ENCODE results near the gene SRD5A3.

The SRD5A3 gene

DNA sequence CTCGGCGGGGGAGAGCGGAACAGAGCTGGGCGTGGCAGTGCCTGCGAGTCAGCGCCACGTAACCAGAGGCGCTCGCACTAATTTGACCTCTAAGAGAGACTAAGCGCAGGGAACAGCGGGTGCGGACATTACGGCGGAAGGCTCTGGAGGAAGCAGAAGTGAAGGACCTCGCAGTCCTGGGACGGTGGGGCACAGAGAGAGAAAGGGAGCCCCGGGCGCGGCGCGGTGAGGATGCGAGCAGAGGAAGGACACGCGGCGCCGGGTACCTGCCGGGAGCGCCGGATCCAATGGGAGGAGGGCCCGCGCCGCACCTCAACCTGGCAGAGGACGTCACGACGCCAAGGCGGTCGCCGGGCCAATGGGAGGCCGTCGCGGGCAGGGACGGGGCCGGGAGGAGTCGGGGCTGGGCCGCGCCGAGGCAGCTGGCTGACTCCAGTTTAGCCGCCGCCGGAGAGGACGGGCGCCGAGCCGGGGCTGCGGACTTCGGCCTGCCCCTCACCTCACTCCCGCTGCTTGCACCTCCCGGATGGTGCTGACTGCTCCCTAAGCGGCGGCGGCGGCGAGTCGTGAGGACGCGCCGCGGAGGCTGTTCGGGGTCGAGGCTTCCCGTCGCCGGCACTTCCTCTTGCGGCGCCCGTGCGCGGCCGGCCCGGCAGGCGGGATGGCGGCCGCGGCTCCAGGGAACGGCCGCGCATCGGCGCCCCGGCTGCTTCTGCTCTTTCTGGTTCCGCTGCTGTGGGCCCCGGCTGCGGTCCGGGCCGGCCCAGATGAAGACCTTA, 49.7 kb downstream of the SRD5A3 start, which contains the start of gene TMEM165:
Gene TMEM165 (plus strand): TSS at position 429 of the 779 bp plus-strand sequence. CDS start 233 bp downstream, at position 662.
- Mint-ChIP-seq H3K27me3 (no peaks in the 10 kb centered on the region), H3K4me1 (ENCODE audit: low read depth) (peaks cover 38% of the 10 kb centered on the region), H3K36me3 (ENCODE audit: low read depth) (peaks cover 46% of the 10 kb centered on the region), H3K4me3 (peak within 1 kb of the TSS; percentile 92), H3K27ac (peak within 1 kb of the TSS; percentile 96), H3K9me3 (no peaks in the 10 kb centered on the region)
- intact Hi-C loops (cut with micrococcal nuclease) = loop anchor here (1.0 to 5.0 kb wide), 2 partner anchors 49 to 152 kb away; partner anchors contain the start of genes CLOCK and SRD5A3

DNA sequence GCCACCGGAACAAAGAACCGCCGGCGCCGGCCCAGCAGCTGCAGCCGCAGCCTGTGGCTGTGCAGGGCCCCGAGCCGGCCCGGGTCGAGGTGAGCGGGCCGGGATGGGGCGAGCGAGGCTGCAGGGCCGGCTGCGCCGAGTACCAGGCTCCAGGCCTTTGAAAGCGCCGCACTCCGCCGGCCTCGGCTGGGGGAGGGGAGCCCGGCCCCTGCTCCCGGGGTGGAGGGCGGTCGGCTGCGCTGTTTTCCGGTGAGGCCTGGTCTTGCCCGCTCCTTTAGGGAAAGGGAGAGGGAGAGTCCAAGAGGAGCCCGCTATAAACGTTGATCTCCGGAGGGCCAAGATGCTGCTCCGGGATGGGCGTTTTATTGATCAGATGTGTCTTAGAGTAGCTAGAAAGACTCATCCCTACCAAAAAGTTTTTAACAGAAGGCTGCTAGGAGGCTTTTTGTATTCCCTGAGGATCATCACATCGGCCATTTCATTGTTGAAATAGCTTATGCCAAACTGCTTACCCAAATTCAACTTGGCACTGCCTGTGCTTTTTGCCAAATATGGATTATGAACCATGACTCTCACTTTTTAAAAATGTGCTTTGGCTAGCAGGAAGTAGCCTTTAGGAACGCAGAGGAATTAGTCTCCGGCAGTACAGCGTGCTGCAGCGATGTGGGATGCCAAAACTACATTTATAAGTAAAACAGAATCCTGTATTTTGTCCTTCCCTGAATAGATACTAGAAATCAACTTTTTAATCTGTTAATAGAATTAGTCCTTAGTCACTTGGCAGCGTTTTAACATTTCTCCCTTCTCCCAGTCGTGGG, 50.5 kb downstream of the SRD5A3 start:
- intact Hi-C loops (cut with micrococcal nuclease) = loop anchor here (5.0 kb wide), 1 partner anchor 151 kb away; the partner anchor contains the start of gene CLOCK
- H3K4me3 Mint-ChIP-seq = peak overlapping the region; percentile 92
- peaks cover 49% of the 10 kb centered on the region for H3K36me3 Mint-ChIP-seq (ENCODE audit: low read depth)
- no peaks in the 10 kb centered on the region for H3K27me3 Mint-ChIP-seq
- peaks cover 44% of the 10 kb centered on the region for H3K4me1 Mint-ChIP-seq (ENCODE audit: low read depth)
- H3K27ac Mint-ChIP-seq = peak overlapping the region; percentile 96
- H3K9me3 Mint-ChIP-seq = no peaks in the 10 kb centered on the region

DNA sequence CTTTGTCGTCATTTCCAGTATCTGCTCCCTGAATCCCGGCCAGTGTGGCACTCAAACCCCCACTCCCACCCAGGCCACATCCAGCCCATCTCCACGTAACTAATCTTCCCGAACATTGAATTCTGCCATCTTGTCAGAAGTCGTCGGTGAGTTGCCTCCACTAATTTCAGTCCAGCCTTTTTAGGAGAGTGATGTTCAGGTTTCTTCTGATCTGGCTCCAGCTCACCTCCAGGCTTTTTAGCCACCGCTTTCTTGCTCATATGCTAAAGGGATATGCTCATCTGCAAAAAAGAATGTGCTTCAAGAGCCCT, 51.0 kb downstream of the SRD5A3 start:
- peak overlapping the region; percentile 96 for H3K27ac Mint-ChIP-seq
- intact Hi-C loops (cut with micrococcal nuclease) = loop anchor here (5.0 kb wide), 1 partner anchor 150 kb away; the partner anchor contains the start of gene CLOCK
- no peaks in the 10 kb centered on the region for H3K27me3 Mint-ChIP-seq
- no peaks in the 10 kb centered on the region for H3K9me3 Mint-ChIP-seq
- H3K4me3 Mint-ChIP-seq = peak overlapping the region; percentile 92
- peaks cover 44% of the 10 kb centered on the region for H3K4me1 Mint-ChIP-seq (ENCODE audit: low read depth)
- peaks cover 49% of the 10 kb centered on the region for H3K36me3 Mint-ChIP-seq (ENCODE audit: low read depth)

DNA sequence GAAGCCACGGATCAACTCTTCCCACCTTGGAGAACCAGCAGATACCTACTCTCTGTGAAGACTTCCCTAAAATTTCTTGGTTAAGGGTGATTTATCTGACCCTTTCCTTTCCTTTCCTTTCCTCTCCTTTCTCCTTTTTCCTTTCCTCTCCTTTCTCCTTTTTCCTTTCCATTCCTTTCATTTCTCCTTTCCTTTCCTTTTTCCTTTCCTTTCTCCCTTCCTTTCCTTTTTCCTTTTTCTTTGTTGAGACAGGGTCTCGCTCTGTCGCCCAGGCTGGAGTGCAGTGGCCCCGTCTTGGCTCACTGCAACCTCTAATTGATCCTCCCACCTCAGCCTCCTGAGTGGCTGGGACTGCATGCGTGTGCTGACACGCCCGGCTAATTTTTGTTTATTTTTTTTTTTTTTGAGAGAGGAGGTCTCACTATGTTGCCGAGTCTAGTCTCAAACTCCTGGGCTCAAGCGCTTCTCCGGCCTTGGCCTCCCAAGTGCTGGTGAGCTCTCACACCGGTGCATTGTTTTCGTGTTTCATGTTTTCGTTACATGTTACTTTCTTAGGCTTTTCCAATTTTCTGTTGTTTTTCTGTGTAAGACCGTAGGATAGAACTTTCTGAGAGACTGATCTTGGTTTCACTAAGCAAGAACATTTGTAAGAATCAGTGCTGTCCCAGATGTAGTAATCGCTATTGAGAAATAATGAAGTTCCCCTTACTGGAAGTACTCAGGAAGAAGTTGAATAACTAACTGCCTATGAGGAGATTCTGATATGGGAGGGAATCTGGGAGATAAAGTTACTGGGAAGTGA, 51.7 kb downstream of the SRD5A3 start:
- intact Hi-C loops (cut with micrococcal nuclease) = loop anchor here (5.0 kb wide), 1 partner anchor 150 kb away; the partner anchor contains the start of gene CLOCK
- H3K27ac Mint-ChIP-seq = peak overlapping the region; percentile 96
- H3K4me1 Mint-ChIP-seq (ENCODE audit: low read depth) = peaks cover 44% of the 10 kb centered on the region
- H3K36me3 Mint-ChIP-seq (ENCODE audit: low read depth) = peaks cover 50% of the 10 kb centered on the region
- H3K9me3 Mint-ChIP-seq = no peaks in the 10 kb centered on the region
- peak overlapping the region; percentile 92 for H3K4me3 Mint-ChIP-seq
- H3K27me3 Mint-ChIP-seq = no peaks in the 10 kb centered on the region

DNA sequence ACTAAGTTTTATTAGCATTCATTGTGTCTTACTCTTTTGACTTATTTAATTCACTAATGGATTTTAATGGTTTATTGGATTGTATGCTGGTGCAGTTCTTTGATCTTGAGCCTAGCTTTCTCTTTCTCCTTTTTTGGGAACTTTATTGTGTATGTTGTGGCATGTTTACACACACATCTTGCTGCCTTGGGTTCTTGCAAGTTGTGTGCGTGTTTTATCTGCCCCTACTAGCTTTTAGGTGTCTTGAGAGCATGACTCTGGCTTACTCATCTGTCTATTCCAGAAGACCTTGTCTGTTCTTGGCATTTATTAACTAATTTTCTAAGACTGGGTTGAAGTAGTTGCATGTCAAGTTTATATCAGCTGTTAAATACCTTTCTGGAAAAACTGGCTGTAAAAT, 52.4 kb downstream of the SRD5A3 start:
- Mint-ChIP-seq H3K36me3 (ENCODE audit: low read depth) (peaks cover 57% of the 10 kb centered on the region), H3K4me1 (ENCODE audit: low read depth) (peaks cover 45% of the 10 kb centered on the region), H3K27ac (peak overlapping the region; percentile 96), H3K27me3 (no peaks in the 10 kb centered on the region), H3K9me3 (no peaks in the 10 kb centered on the region), H3K4me3 (peak overlapping the region; percentile 92)
- intact Hi-C loops (cut with micrococcal nuclease) = loop anchor here (5.0 kb wide), 1 partner anchor 149 kb away; the partner anchor contains the start of gene CLOCK

DNA sequence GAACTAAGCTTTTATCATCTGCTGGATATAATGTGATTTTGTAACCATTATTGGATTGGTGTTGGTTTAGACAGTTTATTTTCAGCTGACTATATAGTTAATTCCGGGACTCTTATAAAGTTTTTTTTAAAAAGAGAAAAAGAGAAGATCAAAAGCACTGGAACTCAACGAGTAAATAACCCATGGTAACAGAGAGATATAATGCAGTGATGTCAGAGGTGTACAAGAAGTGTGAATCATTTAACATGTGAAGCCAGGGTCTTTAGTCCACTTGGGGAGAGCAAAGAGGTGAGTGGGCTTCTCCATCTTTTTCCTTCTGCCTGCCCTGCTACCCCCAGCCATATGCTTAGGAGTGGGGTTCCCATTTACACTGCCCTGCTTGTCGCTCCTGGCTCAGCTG, 52.9 kb downstream of the SRD5A3 start:
- Mint-ChIP-seq H3K27ac (peak overlapping the region; percentile 41), H3K4me3 (peak overlapping the region; percentile 92), H3K9me3 (no peaks in the 10 kb centered on the region), H3K27me3 (no peaks in the 10 kb centered on the region), H3K4me1 (ENCODE audit: low read depth) (peaks cover 50% of the 10 kb centered on the region), H3K36me3 (ENCODE audit: low read depth) (peaks cover 62% of the 10 kb centered on the region)
- intact Hi-C loops (cut with micrococcal nuclease) = loop anchor here (5.0 kb wide), 1 partner anchor 148 kb away; the partner anchor contains the start of gene CLOCK

DNA sequence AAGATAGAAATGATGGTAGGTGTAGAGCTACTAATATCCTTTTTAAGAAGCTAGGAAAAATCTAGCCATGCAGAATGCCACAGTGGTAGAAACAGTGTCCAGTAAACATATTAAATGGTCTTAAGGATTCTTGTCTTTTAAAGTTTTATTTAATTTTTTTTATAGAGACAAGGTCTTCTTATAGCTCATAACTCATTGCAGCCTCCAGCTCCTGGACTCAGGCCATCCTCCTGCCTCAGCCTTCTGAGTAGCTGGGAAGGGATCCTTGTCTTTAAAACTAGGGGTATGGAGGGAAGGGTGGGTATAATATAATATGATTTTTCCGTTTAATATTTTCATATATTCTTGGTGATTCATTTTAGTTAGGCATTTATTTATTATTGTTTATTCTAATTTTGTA, 53.5 kb downstream of the SRD5A3 start:
- H3K9me3 Mint-ChIP-seq = no peaks in the 10 kb centered on the region
- H3K4me3 Mint-ChIP-seq = peak overlapping the region; percentile 92
- no peaks in the 10 kb centered on the region for H3K27me3 Mint-ChIP-seq
- peaks cover 69% of the 10 kb centered on the region for H3K36me3 Mint-ChIP-seq (ENCODE audit: low read depth)
- intact Hi-C loops (cut with micrococcal nuclease) = loop anchor here (5.0 kb wide), 1 partner anchor 148 kb away; the partner anchor contains the start of gene CLOCK
- peaks cover 52% of the 10 kb centered on the region for H3K4me1 Mint-ChIP-seq (ENCODE audit: low read depth)
- peak overlapping the region; percentile 41 for H3K27ac Mint-ChIP-seq

DNA sequence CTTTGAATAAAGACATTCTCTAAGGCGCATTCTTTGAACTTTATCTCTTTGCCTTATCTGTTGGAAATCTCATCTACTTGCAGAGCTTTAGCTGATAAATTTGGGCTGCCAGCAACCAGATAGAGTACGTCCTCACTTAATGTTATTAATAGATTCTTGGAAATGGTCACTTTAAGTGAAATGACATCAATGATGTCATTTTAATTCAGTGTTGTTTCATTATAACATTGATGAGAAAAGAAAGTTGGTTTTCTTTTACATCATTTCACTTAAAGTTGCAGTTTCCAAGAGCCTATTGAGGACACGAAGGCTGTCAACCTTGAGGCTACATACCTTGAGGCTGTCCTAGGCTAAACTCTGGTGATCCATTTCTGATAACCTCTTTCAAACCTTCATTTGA, 59.0 kb downstream of the SRD5A3 start:
- H3K4me1 Mint-ChIP-seq (ENCODE audit: low read depth) = peaks cover 53% of the 10 kb centered on the region
- H3K27ac Mint-ChIP-seq = no peak overlapping the region
- peaks cover 61% of the 10 kb centered on the region for H3K36me3 Mint-ChIP-seq (ENCODE audit: low read depth)
- H3K27me3 Mint-ChIP-seq = no peaks in the 10 kb centered on the region
- H3K9me3 Mint-ChIP-seq = no peaks in the 10 kb centered on the region
- intact Hi-C loops (cut with micrococcal nuclease) = loop anchor here (5.0 kb wide), 1 partner anchor 462 kb away; no protein-coding TSS in a partner anchor
- no peak overlapping the region for H3K4me3 Mint-ChIP-seq

DNA sequence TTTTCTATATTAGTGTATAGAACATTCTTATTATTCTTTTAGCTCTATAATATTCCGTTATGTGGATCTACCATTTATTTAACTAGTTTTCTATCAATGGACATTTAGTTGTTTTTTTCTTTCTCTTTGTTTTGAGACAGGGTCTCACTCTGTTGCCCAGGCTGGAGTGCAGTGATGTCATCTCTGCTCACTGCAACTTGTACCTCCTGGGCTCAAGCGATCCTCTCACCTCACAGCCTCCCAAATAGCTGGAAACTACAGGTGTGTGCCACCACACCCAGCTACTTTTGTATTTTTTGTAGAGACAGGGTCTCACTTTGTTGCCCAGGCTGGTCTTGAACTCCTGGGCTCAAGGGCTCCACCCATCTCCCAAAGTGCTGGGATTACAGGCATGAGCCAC, 60.5 kb downstream of the SRD5A3 start:
- Mint-ChIP-seq H3K4me1 (ENCODE audit: low read depth) (peaks cover 46% of the 10 kb centered on the region), H3K27me3 (no peaks in the 10 kb centered on the region), H3K9me3 (no peaks in the 10 kb centered on the region), H3K36me3 (ENCODE audit: low read depth) (peaks cover 60% of the 10 kb centered on the region), H3K27ac (peak overlapping the region; percentile 38), H3K4me3 (no peak overlapping the region)
- intact Hi-C loops (cut with micrococcal nuclease) = loop anchor here (5.0 kb wide), 1 partner anchor 461 kb away; no protein-coding TSS in a partner anchor

DNA sequence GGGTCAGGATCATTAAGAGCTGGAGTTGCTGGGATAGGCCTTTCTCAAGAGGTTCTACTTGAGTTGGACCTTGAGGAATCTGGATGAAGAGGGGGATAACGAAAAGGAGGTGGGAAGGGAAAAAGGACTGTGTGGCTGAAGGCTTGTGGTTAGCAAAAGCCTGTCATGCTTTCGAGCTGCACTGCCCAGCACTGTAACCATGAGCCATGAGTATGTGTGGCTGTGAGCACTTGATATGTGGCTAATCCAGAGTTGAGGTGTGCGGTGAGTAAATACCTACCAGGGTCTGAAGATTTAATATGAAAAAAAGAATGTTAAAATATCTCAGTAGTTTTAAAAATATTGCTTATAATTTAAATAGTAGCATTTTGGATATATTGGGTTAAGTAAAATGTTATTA, 61.1 kb downstream of the SRD5A3 start:
- peaks cover 65% of the 10 kb centered on the region for H3K36me3 Mint-ChIP-seq (ENCODE audit: low read depth)
- H3K27ac Mint-ChIP-seq = peak overlapping the region; percentile 38
- intact Hi-C loops (cut with micrococcal nuclease) = loop anchor here (5.0 kb wide), 1 partner anchor 460 kb away; no protein-coding TSS in a partner anchor
- peaks cover 46% of the 10 kb centered on the region for H3K4me1 Mint-ChIP-seq (ENCODE audit: low read depth)
- no peaks in the 10 kb centered on the region for H3K27me3 Mint-ChIP-seq
- no peaks in the 10 kb centered on the region for H3K9me3 Mint-ChIP-seq
- no peak overlapping the region for H3K4me3 Mint-ChIP-seq

DNA sequence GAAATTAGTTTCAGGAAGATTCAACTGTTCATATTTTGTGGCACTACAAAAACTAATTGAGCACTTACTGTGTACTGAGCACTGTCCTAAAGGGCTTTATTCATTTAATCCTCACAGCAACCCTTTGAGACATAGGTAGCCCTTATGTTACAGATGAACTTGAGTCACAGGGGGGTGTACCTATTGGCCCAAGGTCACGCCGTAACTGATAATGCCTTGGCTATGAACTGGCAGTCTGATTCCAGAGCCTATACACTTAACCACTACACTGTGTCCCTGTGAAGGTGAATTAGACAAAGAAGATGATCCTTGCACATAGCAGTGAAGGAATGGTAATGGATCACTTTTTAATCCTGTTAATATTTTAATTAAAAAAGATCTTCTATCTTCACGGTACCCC, 61.7 kb downstream of the SRD5A3 start:
- H3K36me3 Mint-ChIP-seq (ENCODE audit: low read depth) = peaks cover 65% of the 10 kb centered on the region
- intact Hi-C loops (cut with micrococcal nuclease) = loop anchor here (5.0 kb wide), 1 partner anchor 460 kb away; no protein-coding TSS in a partner anchor
- no peaks in the 10 kb centered on the region for H3K27me3 Mint-ChIP-seq
- H3K27ac Mint-ChIP-seq = no peak overlapping the region
- H3K4me1 Mint-ChIP-seq (ENCODE audit: low read depth) = peaks cover 46% of the 10 kb centered on the region
- no peak overlapping the region for H3K4me3 Mint-ChIP-seq
- no peaks in the 10 kb centered on the region for H3K9me3 Mint-ChIP-seq

DNA sequence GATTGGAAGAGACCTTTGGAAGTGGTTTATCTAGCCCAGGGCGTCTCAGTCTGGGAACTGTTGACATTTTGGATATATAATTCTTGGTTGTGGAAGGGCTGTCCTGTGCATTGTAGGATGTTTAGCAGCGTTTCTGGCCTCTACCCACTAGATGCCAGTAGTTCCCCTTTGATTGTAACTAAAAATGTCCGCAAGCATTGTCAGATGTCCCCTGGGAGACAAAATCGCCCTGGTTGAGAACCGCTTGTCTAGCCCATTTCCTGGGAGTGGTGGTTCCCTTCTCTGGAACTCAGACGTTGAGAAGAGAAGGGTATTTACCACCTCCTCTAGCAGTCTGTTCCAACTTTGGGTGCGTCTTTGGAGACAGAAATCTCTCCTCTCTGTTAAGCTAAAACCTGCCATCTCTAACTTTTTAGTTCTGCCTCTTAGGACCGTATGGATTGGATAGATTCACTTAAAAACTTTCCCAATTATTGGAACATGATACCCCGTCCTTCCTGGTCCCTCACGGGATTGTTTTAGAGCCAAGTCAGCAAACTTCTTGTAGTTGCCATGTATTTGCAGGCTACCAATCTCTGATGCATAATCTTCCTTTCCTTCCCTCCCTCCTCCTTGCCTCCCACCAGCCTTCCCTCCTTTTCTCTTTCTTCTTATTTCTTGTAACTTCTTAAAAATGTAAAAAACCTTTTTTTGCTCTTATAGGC, 63.6 kb downstream of the SRD5A3 start:
- intact Hi-C loops (cut with micrococcal nuclease) = loop anchor here (5.0 kb wide), 1 partner anchor 458 kb away; no protein-coding TSS in a partner anchor
- peak overlapping the region; percentile 80 for H3K27ac Mint-ChIP-seq
- no peaks in the 10 kb centered on the region for H3K9me3 Mint-ChIP-seq
- no peaks in the 10 kb centered on the region for H3K27me3 Mint-ChIP-seq
- H3K4me1 Mint-ChIP-seq (ENCODE audit: low read depth) = peaks cover 38% of the 10 kb centered on the region
- H3K36me3 Mint-ChIP-seq (ENCODE audit: low read depth) = peaks cover 62% of the 10 kb centered on the region
- H3K4me3 Mint-ChIP-seq = no peak overlapping the region
